COLO829 (cell line): Measurements from ENCODE around the gene FNDC3A.
A peak's percentile ranks its signal among the peaks of the same experiment; 100 is the strongest.
"Not testable (repeated sequence)": the region's sequence is repeated elsewhere in the genome, so short reads cannot be mapped to it uniquely, and the experiment has no call there.

Experiments used
- DNase-seq: peaks from one replicate; pipeline ENCODE4 v3.0.0; 2012; ENCODE audit warnings: low spot score

The FNDC3A gene

GRCh38 chr13:49082653-49083536 lies 107.2 kb downstream of the FNDC3A start:
- peak; percentile 44 for DNase-seq

GRCh38 chr13:49084961-49085360 lies 109.2 kb downstream of the FNDC3A start:
- DNase-seq = no peak

- peak; percentile 82 for DNase-seq
Observed at GRCh38 chr13:49086722-49087121, 111.0 kb downstream of the FNDC3A start.

GRCh38 chr13:49093376-49093775 lies 117.7 kb downstream of the FNDC3A start:
- DNase-seq = no peak

GRCh38 chr13:49097374-49097773 lies 121.7 kb downstream of the FNDC3A start:
- DNase-seq = no peak

- DNase-seq = peak; percentile 54
Observed at GRCh38 chr13:49098198-49098597, 122.5 kb downstream of the FNDC3A start.

GRCh38 chr13:49098771-49099512 lies 123.2 kb downstream of the FNDC3A start:
- DNase-seq = no peak

GRCh38 chr13:49099513-49099877 lies 123.8 kb downstream of the FNDC3A start:
- no peak for DNase-seq

GRCh38 chr13:49100637-49101570 lies 125.2 kb downstream of the FNDC3A start:
- DNase-seq = no peak

- DNase-seq = no peak
Observed at GRCh38 chr13:49108196-49108595, 132.5 kb downstream of the FNDC3A start.

GRCh38 chr13:49110122-49110912 lies 134.6 kb downstream of the FNDC3A start:
- DNase-seq = peak; percentile 85

GRCh38 chr13:49110913-49111170 lies 135.1 kb downstream of the FNDC3A start:
- no peak for DNase-seq

- no peak for DNase-seq
Observed at GRCh38 chr13:49112782-49113525, 137.2 kb downstream of the FNDC3A start.

- DNase-seq = no peak
Observed at GRCh38 chr13:49113526-49114286, 138.0 kb downstream of the FNDC3A start.

GRCh38 chr13:49116873-49117272 lies 141.2 kb downstream of the FNDC3A start:
- DNase-seq = no peak

- DNase-seq = not testable (repeated sequence)
Observed at GRCh38 chr13:49118455-49118854, 142.7 kb downstream of the FNDC3A start.

GRCh38 chr13:49124693-49125304 lies 149.1 kb downstream of the FNDC3A start:
- peak; percentile 53 for DNase-seq

GRCh38 chr13:49125964-49126524 lies 150.3 kb downstream of the FNDC3A start:
- DNase-seq = no peak

- no peak for DNase-seq
Observed at GRCh38 chr13:49132479-49133002, 156.8 kb downstream of the FNDC3A start.
